Ovary (tissue), 9 donors: Measurements from ENCODE around the gene PSMD11. TPM values are rescaled to one million over a fixed set of nuclear protein-coding genes. Genes with fewer than 3 reads are reported as not detected.

Experiments used
- DNase-seq, 5 donors: peaks; one replicate each; pipeline ENCODE4 v3.0.0-alpha.2; 2019 to 2020
- H3K27ac ChIP-seq, 2 donors: fragments of 200-600 bp; one replicate each; pipeline versions ENCODE4 v1.5.1 to v1.8.0; 2019 to 2022
- H3K27me3 ChIP-seq: fragments of 200-600 bp; one replicate; pipeline ENCODE4 v1.8.0; 2022
- H3K36me3 ChIP-seq: fragments of 200-600 bp; sonication (generic); one replicate; pipeline ENCODE4 v1.5.1; 2019
- H3K4me1 ChIP-seq: one replicate; pipeline ENCODE4 v1.8.1; 2013; ENCODE audit warnings: mild to moderate bottlenecking, moderate library complexity; ENCODE audit not compliant: insufficient read depth
- H3K4me3 ChIP-seq: fragments of 200-600 bp; sonication (generic); one replicate; pipeline ENCODE4 v1.5.1; 2017
- H3K9me3 ChIP-seq, 2 donors: fragments of 200-600 bp in 1 of 2; sonication (generic) in 1 of 2; one replicate each; pipeline versions ENCODE4 v1.5.1 to v1.8.1; 2013 to 2019; ENCODE audit warnings: mild to moderate bottlenecking in 1 of 2, moderate library complexity in 1 of 2
- EP300 ChIP-seq: sonication (generic); formaldehyde crosslinking; IDR thresholded peaks from one replicate; pipeline ENCODE4 v1.6.1; 2017; ENCODE audit warnings: antibody characterized with exemption
- POLR2A ChIP-seq: fragments of 450-650 bp; IDR thresholded peaks from one replicate; pipeline ENCODE4 v1.6.1; 2017; ENCODE audit warnings: antibody characterized with exemption, mild to moderate bottlenecking, moderate library complexity
- WGBS, 3 donors: extraction: QIAGEN DNeasy Blood & Tissue Kit in 1 of 3; methylation state at CpG; one replicate each; pipeline versions ENCODE4 v1.1.5 to v1.1.7; 2013 to 2017; 5-methylcytosine and 5-hydroxymethylcytosine counted together
- intact Hi-C, 4 donors: fragments of 100-400 bp; cut with DNase I; formaldehyde crosslinking; loops; one replicate each; pipeline versions ENCODE4 v1.11.0 to v1.15.1; 2022 to 2023
- polyA plus RNA-seq, 2 donors: library from polyadenylated mRNA; stranded (reverse); fragments of 200-250 nt in 1 of 2; fragments of 350-450 nt in 1 of 2; fragmentation: Illumina TruSeq in 1 of 2; extraction: RNeasy Lipid Tissue Mini Kit (QIAGEN cat#74804) in 1 of 2; gene quantifications; one replicate each; pipeline ENCODE4 v1.2.3, GENCODE V29; 2013 to 2014
- total RNA-seq, 7 donors: library from RNA; depleted of rRNA in 2 of 7; stranded (reverse); fragments of >200 nt in 2 of 7; fragmentation: NEBNext Ultra II Directional in 3 of 7; extraction: Animal tissue kit (Norgen Biotek cat#: 25700) in 3 of 7; gene quantifications; one replicate each; pipeline versions ENCODE4 v1.1.0 to v1.2.4, GENCODE V29; 2016 to 2023
- TF ChIP-seq, protein P1 (sequence below), 3 donors: fragments of 450-650 bp in 2 of 3; fragments of 200-600 bp in 1 of 3; IDR thresholded peaks; one replicate each; pipeline versions ENCODE4 v1.5.1 to v1.8.0; 2016 to 2022; ENCODE audit warnings: antibody characterized with exemption in 3 of 3, mild to moderate bottlenecking in 1 of 3
- donor health status: DM: no; HTN: no; CAD: no; lungs with moderate emphysema.
- donor health status: DM: no; HTN: no; CAD: no.
- donor health status: Bipolar disorder and iron deficiency.
- donor health status: DM: yes; HTN: yes; CAD: no.
- donor health status: DM: no; HTN: no; CAD: no.
- donor health status: DM: yes; HTN: yes; CAD: no.

Gene PSMD11
- total and polyA plus RNA-seq, 9 donors, result 20.1 to 83.0 (median 53.4) TPM

DNA sequence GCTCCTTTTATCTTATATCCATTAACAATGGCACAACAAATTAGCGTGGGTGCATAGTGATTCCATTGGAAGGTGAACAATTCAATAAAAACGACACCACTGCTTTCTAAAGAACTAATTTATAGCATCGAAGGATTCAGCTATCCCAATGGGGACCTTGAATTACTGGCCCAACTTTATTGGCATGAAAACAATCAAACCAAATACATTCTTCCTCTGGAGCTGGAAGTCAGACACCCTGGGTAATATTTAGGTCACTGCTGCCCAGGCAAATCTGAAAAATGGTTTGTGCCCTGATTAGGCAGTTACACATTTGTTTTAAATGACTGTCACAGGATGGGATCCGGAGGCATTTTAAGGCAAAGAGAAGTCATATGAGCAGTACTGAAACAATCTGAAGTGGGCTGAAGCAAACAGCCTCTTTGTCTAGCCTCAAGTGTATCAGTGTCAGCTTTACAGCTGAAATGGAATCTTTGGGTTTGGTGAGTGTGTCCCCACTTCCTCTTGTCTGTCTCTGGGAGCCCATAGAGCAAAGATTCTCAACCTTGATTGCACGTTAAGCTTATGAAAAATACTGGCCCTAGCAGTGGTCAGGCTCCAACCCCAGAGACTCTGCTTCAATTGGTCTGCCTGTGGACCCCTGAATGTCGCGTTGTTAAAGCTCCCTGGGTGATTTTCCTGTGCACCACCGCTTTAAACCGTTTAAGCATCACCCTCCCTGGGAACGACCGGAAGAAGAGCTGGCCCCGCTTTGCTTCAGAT lies 72.8 kb downstream of the PSMD11 start:
- 78 to 79% (median 78%) methylated on average over 12 of the region's 12 CpGs for WGBS, 3 donors
- no peak overlapping the region for H3K27ac ChIP-seq
- no peak for DNase-seq

DNA sequence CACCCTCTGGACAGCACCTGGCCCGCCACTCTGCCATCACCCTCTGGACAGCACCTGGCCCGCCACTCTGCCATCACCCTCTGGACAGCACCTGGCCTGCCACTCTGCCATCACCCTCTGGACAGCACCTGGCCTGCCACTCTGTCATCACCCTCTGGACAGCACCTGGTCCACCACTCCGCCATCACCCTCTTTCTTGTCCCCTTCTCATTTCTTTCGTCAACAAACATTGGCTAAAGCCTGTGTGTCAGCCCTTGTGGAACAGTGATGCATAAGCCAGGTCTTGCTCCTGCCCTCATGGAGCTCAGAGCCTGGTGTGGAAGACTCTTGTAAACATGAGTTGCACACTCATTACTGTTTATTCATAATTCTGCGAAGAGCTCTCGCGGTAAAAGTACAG lies 73.7 kb downstream of the PSMD11 start:
- Histone ChIP-seq H3K9me3 (no peaks in the 10 kb centered on the region), H3K4me3 (no peak overlapping the region), H3K36me3 (no peaks in the 10 kb centered on the region), H3K27ac (no peak overlapping the region), H3K4me1 (no peaks in the 10 kb centered on the region), H3K27me3 (no peaks in the 10 kb centered on the region)
- intact Hi-C loops, result loop anchor here in 1 of 4 donors (10.0 kb wide), 1 partner anchor 107 kb away; no protein-coding TSS in a partner anchor
- TF ChIP-seq POLR2A (no peak), EP300 (no peak)
- TF ChIP-seq, protein P1, sequence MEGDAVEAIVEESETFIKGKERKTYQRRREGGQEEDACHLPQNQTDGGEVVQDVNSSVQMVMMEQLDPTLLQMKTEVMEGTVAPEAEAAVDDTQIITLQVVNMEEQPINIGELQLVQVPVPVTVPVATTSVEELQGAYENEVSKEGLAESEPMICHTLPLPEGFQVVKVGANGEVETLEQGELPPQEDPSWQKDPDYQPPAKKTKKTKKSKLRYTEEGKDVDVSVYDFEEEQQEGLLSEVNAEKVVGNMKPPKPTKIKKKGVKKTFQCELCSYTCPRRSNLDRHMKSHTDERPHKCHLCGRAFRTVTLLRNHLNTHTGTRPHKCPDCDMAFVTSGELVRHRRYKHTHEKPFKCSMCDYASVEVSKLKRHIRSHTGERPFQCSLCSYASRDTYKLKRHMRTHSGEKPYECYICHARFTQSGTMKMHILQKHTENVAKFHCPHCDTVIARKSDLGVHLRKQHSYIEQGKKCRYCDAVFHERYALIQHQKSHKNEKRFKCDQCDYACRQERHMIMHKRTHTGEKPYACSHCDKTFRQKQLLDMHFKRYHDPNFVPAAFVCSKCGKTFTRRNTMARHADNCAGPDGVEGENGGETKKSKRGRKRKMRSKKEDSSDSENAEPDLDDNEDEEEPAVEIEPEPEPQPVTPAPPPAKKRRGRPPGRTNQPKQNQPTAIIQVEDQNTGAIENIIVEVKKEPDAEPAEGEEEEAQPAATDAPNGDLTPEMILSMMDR (IDR thresholded peaks at IDR 0.05), result no peak
- no peak for DNase-seq
- WGBS, 3 donors, result 91 to 94% (median 91%) methylated on average over 5 to 7 of the region's 7 CpGs

More for the DNA sequence above, 72.8 kb downstream of the PSMD11 start:
- no peak overlapping the region for H3K4me3 ChIP-seq
- H3K9me3 ChIP-seq, result no peaks in the 10 kb centered on the region
- H3K27me3 ChIP-seq, result no peaks in the 10 kb centered on the region
- no peaks in the 10 kb centered on the region for H3K4me1 ChIP-seq
- intact Hi-C loops, result loop anchor here in 1 of 4 donors (10.0 kb wide), 1 partner anchor 108 kb away; no protein-coding TSS in a partner anchor
- TF ChIP-seq EP300 (no peak), POLR2A (no peak)
- TF ChIP-seq, protein P1 (IDR thresholded peaks at IDR 0.05), result no peak
- H3K36me3 ChIP-seq, result no peaks in the 10 kb centered on the region

DNA sequence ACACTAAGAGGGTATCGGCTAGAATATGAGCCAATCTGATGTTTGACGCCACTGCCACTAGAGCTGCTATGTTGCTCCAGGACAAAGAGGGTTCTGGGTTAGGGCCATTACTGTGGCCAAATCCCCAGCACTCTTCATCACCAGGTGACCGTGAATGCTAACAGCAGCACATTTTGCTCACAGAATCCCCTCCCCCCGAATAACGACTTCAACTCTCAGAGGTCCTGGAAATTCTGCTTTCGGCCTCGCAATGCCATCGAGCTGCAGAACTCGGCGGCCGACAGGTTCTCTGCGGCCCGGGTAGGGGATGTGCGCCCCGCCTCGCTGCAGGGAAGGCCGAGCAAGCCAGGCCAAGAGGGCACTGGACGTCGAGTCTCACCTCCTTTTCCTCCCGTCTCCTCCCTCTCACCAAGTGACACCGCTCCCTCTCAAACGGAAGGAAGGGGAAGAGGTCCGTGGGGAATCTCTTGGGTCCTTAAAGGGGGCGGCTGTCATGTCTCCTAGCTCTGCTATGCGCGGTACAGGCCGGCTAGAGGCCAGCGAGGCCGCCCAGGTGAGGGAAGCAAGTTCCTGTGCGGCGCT lies 74.4 kb downstream of the PSMD11 start:
- no peak overlapping the region for H3K27ac ChIP-seq
- H3K27me3 ChIP-seq, result no peaks in the 10 kb centered on the region
- intact Hi-C loops, result loop anchor here in 1 of 4 donors (10.0 kb wide), 1 partner anchor 106 kb away; no protein-coding TSS in a partner anchor

More for the DNA sequence above, 74.4 kb downstream of the PSMD11 start:
- 37 to 43% (median 39%) methylated on average over 31 of the region's 31 CpGs for WGBS, 3 donors
- peak overlapping the region; percentile 47 for H3K4me3 ChIP-seq
- H3K4me1 ChIP-seq, result no peaks in the 10 kb centered on the region
- no peaks in the 10 kb centered on the region for H3K36me3 ChIP-seq
- no peak for DNase-seq
- TF ChIP-seq POLR2A (no peak), EP300 (no peak)
- TF ChIP-seq, protein P1 (IDR thresholded peaks at IDR 0.05), result no peak
- no peaks in the 10 kb centered on the region for H3K9me3 ChIP-seq
